Chondrocyte (in vitro differentiated cells): ENCODE measurements around the gene VPS8. TPM values are rescaled to one million over a fixed set of nuclear protein-coding genes. Genes with fewer than 3 reads are reported as not detected.

Experiments
- DNase-seq: peaks from one replicate; pipeline ENCODE4 v3.0.0; 2021; ENCODE audit warnings: mixed read lengths, low spot score
- H3K27ac Mint-ChIP-seq: one replicate; pipeline ENCODE4 v1.8.0; 2021; ENCODE audit warnings: mild to moderate bottlenecking, moderate library complexity, mixed read lengths; ENCODE audit not compliant: unreplicated experiment
- H3K27me3 Mint-ChIP-seq: 2 replicates; pipeline ENCODE4 v1.8.0; 2021; ENCODE audit warnings: low read depth, mixed read lengths
- H3K36me3 Mint-ChIP-seq: 2 replicates; pipeline ENCODE4 v1.8.0; 2021; ENCODE audit warnings: low read depth, mixed read lengths
- H3K4me1 Mint-ChIP-seq: 2 replicates; pipeline ENCODE4 v1.8.0; 2021; ENCODE audit warnings: low read depth, mild to moderate bottlenecking, mixed read lengths
- H3K4me3 Mint-ChIP-seq: one replicate; pipeline ENCODE4 v1.8.0; 2021; ENCODE audit warnings: mild to moderate bottlenecking, moderate library complexity, mixed read lengths; ENCODE audit not compliant: unreplicated experiment
- H3K9me3 Mint-ChIP-seq: 2 replicates; pipeline ENCODE4 v1.8.0; 2021; ENCODE audit warnings: low read depth, mixed read lengths
- CTCF ChIP-seq: fragments of 200-600 bp; sonication (generic); IDR thresholded peaks from 2 replicates; pipeline ENCODE4 v1.5.0; 2021; ENCODE audit warnings: antibody characterized with exemption, mild to moderate bottlenecking, moderate library complexity
- total RNA-seq: library from RNA; stranded (reverse); gene quantifications from 3 replicates; pipeline ENCODE4 v1.2.1, GENCODE V29; 2021

Gene VPS8
- total RNA-seq, 1 donor from 2014 or later = 53.7 TPM

- Mint-ChIP-seq H3K4me3 (no peak overlapping the region), H3K27ac (no peak overlapping the region), H3K4me1 (peaks cover 2% of the 10 kb centered on the region), H3K9me3 (no peaks in the 10 kb centered on the region), H3K36me3 (peaks cover 24% of the 10 kb centered on the region), H3K27me3 (no peaks in the 10 kb centered on the region)
- no peak for DNase-seq
- TF ChIP-seq CTCF = no peak
Observed at GRCh38 chr3:184827572-184827971, 15.6 kb downstream of the VPS8 start.

GRCh38 chr3:184832044-184832443 is 20.1 kb downstream of the VPS8 start:
- Mint-ChIP-seq H3K4me1 (no peaks in the 10 kb centered on the region), H3K36me3 (peaks cover 35% of the 10 kb centered on the region), H3K9me3 (no peaks in the 10 kb centered on the region), H3K27me3 (no peaks in the 10 kb centered on the region), H3K4me3 (no peak overlapping the region), H3K27ac (no peak overlapping the region)
- TF ChIP-seq CTCF = no peak
- no peak for DNase-seq

GRCh38 chr3:184832903-184833302 is 20.9 kb downstream of the VPS8 start:
- Mint-ChIP-seq H3K27me3 (no peaks in the 10 kb centered on the region), H3K9me3 (no peaks in the 10 kb centered on the region), H3K27ac (no peak overlapping the region), H3K4me1 (no peaks in the 10 kb centered on the region), H3K4me3 (no peak overlapping the region), H3K36me3 (peaks cover 29% of the 10 kb centered on the region)
- DNase-seq = no peak
- no peak for TF ChIP-seq CTCF

DNA sequence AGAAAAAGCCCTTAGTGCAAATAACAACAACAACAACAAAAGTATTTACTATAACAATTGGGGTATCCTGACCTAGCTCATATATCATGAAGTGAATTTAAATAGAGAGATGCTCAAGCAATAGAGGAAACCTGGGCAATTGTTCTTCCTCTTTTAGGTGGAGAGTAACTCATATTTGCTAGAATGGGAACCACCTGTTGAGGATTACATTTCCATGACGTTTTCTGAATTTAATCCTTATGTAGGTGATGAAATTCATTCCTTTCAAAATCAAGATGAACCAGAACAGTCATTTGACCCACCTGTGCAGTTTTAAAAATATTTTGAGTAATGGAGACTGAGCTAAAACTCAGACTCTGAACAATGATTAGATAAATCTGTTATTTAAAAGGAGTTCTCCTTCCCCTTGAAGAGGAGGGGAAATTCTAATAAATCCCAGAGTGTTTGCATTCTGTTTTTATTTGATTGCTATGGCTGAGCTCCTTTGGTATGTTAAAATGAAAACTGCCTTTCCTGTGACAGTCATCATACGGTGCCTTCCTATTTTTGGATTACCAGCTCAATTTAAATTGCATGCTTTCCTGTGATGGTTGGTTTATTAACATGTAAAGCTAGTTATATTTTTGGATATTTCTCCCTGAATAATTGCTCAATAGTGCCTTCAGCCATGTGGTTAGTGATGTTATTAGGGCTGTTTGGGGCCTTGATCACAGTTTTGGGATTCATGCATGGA is 24.3 kb downstream of the VPS8 start:
- TF ChIP-seq CTCF = no peak
- Mint-ChIP-seq H3K9me3 (no peaks in the 10 kb centered on the region), H3K36me3 (peaks cover 28% of the 10 kb centered on the region), H3K4me1 (no peaks in the 10 kb centered on the region), H3K4me3 (no peak overlapping the region), H3K27ac (no peak overlapping the region), H3K27me3 (no peaks in the 10 kb centered on the region)
- no peak for DNase-seq

DNA sequence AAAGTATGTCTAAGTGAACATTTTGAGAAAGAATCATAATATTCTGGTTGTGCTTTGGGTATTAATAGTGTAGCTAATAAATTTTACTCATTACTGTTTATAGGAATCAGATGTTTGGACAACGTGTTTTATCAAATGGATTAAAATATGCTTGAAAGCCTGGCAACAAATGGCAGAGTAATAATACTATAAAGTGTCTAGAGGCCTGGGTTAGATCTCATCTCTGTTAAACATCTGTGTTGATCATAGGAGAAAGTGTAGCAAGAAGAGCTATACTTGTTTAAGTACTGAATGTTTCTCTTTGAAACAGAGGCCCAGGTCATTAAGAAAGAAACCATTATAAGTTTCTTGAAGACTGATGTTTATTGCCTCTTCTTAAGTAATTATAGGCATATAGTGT is 30.5 kb downstream of the VPS8 start:
- H3K4me3 Mint-ChIP-seq = no peak overlapping the region
- H3K27me3 Mint-ChIP-seq = no peaks in the 10 kb centered on the region
- peaks cover 10% of the 10 kb centered on the region for H3K36me3 Mint-ChIP-seq
- H3K9me3 Mint-ChIP-seq = no peaks in the 10 kb centered on the region
- no peak overlapping the region for H3K27ac Mint-ChIP-seq
- no peak for TF ChIP-seq CTCF
- H3K4me1 Mint-ChIP-seq = peaks cover 8% of the 10 kb centered on the region
- DNase-seq = no peak
